ENCODE results near the gene SGMS1. TPM values are rescaled to one million over a fixed set of nuclear protein-coding genes. Genes with fewer than 3 reads are reported as not detected.

The SGMS1 gene
- total RNA-seq, 1 donor from 2014 or later, result 9.2 TPM

GRCh38 chr10:50397312-50398140 is 226.2 kb downstream of the SGMS1 start:
- Histone ChIP-seq H3K4me1 (no peaks in the 10 kb centered on the region), H3K27me3 (no peaks in the 10 kb centered on the region), H3K36me3 (no peaks in the 10 kb centered on the region), H3K9ac (no peak overlapping the region), H3K4me3 (no peak overlapping the region), H4K20me1 (ENCODE audit: low read depth) (no peaks in the 10 kb centered on the region), H3K9me3 (ENCODE audit: low read depth) (no peaks in the 10 kb centered on the region), H2AFZ (replicated peaks) (no peak overlapping the region), H3F3A (ENCODE audit: low read depth) (no peaks in the 10 kb centered on the region), H3K27ac (no peak overlapping the region), H3K4me2 (no peak overlapping the region), H3K79me2 (ENCODE audit: low read depth) (no peaks in the 10 kb centered on the region)
- Mint-ChIP-seq H3K27me3 (ENCODE audit: insufficient read depth, low read depth) (no peaks in the 10 kb centered on the region), H3K4me1 (no peaks in the 10 kb centered on the region), H3K27ac (no peak overlapping the region), H3K9me3 (no peaks in the 10 kb centered on the region), H3K4me3 (no peak overlapping the region), H3K36me3 (no peaks in the 10 kb centered on the region)
- DNase-seq (ENCODE audit: low spot score), result no peak
- TF ChIP-seq EZH2phosphoT487 (IDR thresholded peaks at IDR 0.05) (no peak), EZH2 (IDR thresholded peaks at IDR 0.05) (no peak), CTCF (IDR thresholded peaks at IDR 0.05) (no peak)

- Mint-ChIP-seq H3K27ac (no peak overlapping the region), H3K4me3 (no peak overlapping the region), H3K4me1 (no peaks in the 10 kb centered on the region), H3K27me3 (ENCODE audit: insufficient read depth, low read depth) (no peaks in the 10 kb centered on the region), H3K36me3 (no peaks in the 10 kb centered on the region), H3K9me3 (no peaks in the 10 kb centered on the region)
- DNase-seq (ENCODE audit: low spot score), result no peak
- Histone ChIP-seq H3F3A (ENCODE audit: low read depth) (no peaks in the 10 kb centered on the region), H3K4me2 (no peak overlapping the region), H3K4me3 (no peak overlapping the region), H4K20me1 (ENCODE audit: low read depth) (no peaks in the 10 kb centered on the region), H3K79me2 (ENCODE audit: low read depth) (no peaks in the 10 kb centered on the region), H3K36me3 (no peaks in the 10 kb centered on the region), H3K9me3 (ENCODE audit: low read depth) (no peaks in the 10 kb centered on the region), H2AFZ (replicated peaks) (no peak overlapping the region), H3K9ac (no peak overlapping the region), H3K27me3 (no peaks in the 10 kb centered on the region), H3K4me1 (no peaks in the 10 kb centered on the region), H3K27ac (no peak overlapping the region)
- TF ChIP-seq EZH2 (IDR thresholded peaks at IDR 0.05) (no peak), CTCF (IDR thresholded peaks at IDR 0.05) (no peak), EZH2phosphoT487 (IDR thresholded peaks at IDR 0.05) (no peak)
Measured at GRCh38 chr10:50396491-50397311, 227.1 kb downstream of the SGMS1 start.

- Histone ChIP-seq H3K27me3 (no peaks in the 10 kb centered on the region), H3K9ac (no peak overlapping the region), H3K9me3 (ENCODE audit: low read depth) (no peaks in the 10 kb centered on the region), H2AFZ (replicated peaks) (no peak overlapping the region), H3K79me2 (ENCODE audit: low read depth) (no peaks in the 10 kb centered on the region), H4K20me1 (ENCODE audit: low read depth) (no peaks in the 10 kb centered on the region), H3K36me3 (no peaks in the 10 kb centered on the region), H3K4me2 (no peak overlapping the region), H3F3A (ENCODE audit: low read depth) (no peaks in the 10 kb centered on the region), H3K4me1 (no peaks in the 10 kb centered on the region), H3K27ac (no peak overlapping the region), H3K4me3 (no peak overlapping the region)
- TF ChIP-seq EZH2 (IDR thresholded peaks at IDR 0.05) (no peak), EZH2phosphoT487 (IDR thresholded peaks at IDR 0.05) (no peak), CTCF (IDR thresholded peaks at IDR 0.05) (no peak)
- Mint-ChIP-seq H3K36me3 (no peaks in the 10 kb centered on the region), H3K4me1 (no peaks in the 10 kb centered on the region), H3K27me3 (ENCODE audit: insufficient read depth, low read depth) (no peaks in the 10 kb centered on the region), H3K27ac (no peak overlapping the region), H3K9me3 (no peaks in the 10 kb centered on the region), H3K4me3 (no peak overlapping the region)
- DNase-seq (ENCODE audit: low spot score), result no peak
Measured at GRCh38 chr10:50395851-50396250, 227.9 kb downstream of the SGMS1 start.

Data from neural progenitor cell (in vitro differentiated cells).